Thoracic aorta (tissue), 2 donors: ENCODE data around the gene DUSP22. TPM values are rescaled to one million over a fixed set of nuclear protein-coding genes. Genes with fewer than 3 reads are reported as not detected.

Experiments
- ATAC-seq: fragments of 150-250 bp; one replicate; pipeline ENCODE4 v1.8.0; 2017; ENCODE audit warnings: low read depth; ENCODE audit not compliant: insufficient number of reproducible peaks, low FRiP score
- DNase-seq: peaks from one replicate; pipeline ENCODE4 v3.0.0-alpha.2; 2020; ENCODE audit warnings: low spot score
- H3K27ac ChIP-seq, 2 donors: fragments of 200-600 bp; sonication (generic); 1 replicate in 1 of 2; 2 replicates in 1 of 2; pipeline ENCODE4 v1.5.1; 2016; ENCODE audit warnings: mild to moderate bottlenecking in 2 of 2, moderate library complexity in 2 of 2
- H3K27me3 ChIP-seq: fragments of 200-600 bp; sonication (generic); replicated peaks from 2 replicates; pipeline ENCODE4 v1.6.0; 2016; ENCODE audit warnings: mild to moderate bottlenecking; ENCODE audit not compliant: insufficient read depth
- H3K36me3 ChIP-seq: fragments of 200-600 bp; sonication (generic); one replicate; pipeline ENCODE4 v1.5.1; 2016
- H3K4me1 ChIP-seq, 2 donors: fragments of 200-600 bp; sonication (generic); 1 replicate in 1 of 2; 2 replicates in 1 of 2; pipeline versions ENCODE4 v1.5.1 to v1.6.0; 2016; ENCODE audit warnings: low read depth in 2 of 2, mild to moderate bottlenecking in 1 of 2; ENCODE audit not compliant: control insufficient read depth in 1 of 2
- H3K4me3 ChIP-seq: fragments of 200-600 bp; sonication (generic); 2 replicates; pipeline ENCODE4 v1.5.1; 2016; ENCODE audit warnings: mild to moderate bottlenecking
- H3K9me3 ChIP-seq: fragments of 200-600 bp; sonication (generic); 2 replicates; pipeline ENCODE4 v1.5.1; 2016
- total RNA-seq, 2 donors: library from RNA; depleted of rRNA; stranded (reverse); fragments of >200 nt; gene quantifications; one replicate each; pipeline versions ENCODE4 v1.1.0 to v1.2.3, GENCODE V29; 2016
- TF ChIP-seq, protein P1 (sequence below): fragments of 200-600 bp; sonication (generic); IDR thresholded peaks from one replicate; pipeline ENCODE4 v1.5.1; 2019; ENCODE audit warnings: antibody characterized with exemption

Gene DUSP22
- total RNA-seq, 2 donors from 2014 or later, result 49.0 to 74.6 TPM

DNA sequence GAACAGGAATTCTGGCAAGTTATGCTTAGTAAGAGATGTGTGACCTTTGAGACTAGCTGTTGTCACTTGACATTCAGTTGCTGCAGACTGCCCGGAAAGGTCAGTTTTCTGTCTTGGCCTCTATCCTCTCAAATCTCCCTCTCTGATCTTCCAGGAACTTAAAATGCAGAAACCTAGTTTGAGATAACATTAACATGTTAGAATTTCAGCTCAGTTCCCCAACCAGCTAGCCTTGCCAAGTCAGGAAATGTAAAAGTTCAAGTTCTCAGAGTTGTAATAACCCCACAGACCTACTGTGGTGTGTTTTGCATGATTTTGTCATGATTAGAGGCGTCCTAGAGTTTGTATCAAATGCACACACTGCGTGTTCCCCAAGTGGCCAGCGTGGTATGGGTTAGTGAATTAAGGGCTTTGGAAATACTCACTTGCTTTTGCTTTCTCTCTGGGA is 46.6 kb downstream of the DUSP22 start:
- Histone ChIP-seq H3K4me1 (peaks cover 4 to 5% of the 10 kb centered on the region in 2 donors), H3K9me3 (no peaks in the 10 kb centered on the region), H3K36me3 (no peaks in the 10 kb centered on the region), H3K4me3 (no peak overlapping the region), H3K27ac (no peak overlapping the region), H3K27me3 (no peaks in the 10 kb centered on the region)
- no peak for ATAC-seq
- TF ChIP-seq, protein P1, sequence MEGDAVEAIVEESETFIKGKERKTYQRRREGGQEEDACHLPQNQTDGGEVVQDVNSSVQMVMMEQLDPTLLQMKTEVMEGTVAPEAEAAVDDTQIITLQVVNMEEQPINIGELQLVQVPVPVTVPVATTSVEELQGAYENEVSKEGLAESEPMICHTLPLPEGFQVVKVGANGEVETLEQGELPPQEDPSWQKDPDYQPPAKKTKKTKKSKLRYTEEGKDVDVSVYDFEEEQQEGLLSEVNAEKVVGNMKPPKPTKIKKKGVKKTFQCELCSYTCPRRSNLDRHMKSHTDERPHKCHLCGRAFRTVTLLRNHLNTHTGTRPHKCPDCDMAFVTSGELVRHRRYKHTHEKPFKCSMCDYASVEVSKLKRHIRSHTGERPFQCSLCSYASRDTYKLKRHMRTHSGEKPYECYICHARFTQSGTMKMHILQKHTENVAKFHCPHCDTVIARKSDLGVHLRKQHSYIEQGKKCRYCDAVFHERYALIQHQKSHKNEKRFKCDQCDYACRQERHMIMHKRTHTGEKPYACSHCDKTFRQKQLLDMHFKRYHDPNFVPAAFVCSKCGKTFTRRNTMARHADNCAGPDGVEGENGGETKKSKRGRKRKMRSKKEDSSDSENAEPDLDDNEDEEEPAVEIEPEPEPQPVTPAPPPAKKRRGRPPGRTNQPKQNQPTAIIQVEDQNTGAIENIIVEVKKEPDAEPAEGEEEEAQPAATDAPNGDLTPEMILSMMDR, result no peak
- no peak for DNase-seq

DNA sequence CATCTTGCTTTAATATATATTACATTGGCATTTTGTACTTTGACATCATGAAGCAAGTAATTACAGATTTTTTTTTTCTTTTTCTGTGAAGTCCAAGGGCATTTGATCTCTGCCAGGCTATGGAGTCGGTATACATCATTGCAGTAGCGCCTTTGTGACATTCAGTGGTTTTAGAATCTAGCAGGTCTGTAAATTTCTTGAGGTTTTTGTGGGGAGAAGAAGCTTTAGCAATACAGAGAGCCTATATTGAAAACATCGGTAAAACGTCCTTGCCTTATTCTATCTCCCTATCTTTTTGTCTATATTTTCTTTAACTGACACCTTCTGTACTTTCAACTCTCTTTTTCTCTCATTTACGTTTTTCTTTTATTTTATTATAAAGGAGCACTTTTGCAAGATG is 47.2 kb downstream of the DUSP22 start:
- no peaks in the 10 kb centered on the region for H3K27me3 ChIP-seq
- TF ChIP-seq, protein P1, result no peak
- H3K4me1 ChIP-seq, result peaks cover 4 to 5% of the 10 kb centered on the region in 2 donors
- ATAC-seq (no peak), DNase-seq (no peak)
- no peak overlapping the region for H3K4me3 ChIP-seq
- H3K36me3 ChIP-seq, result no peaks in the 10 kb centered on the region
- H3K27ac ChIP-seq, result no peak overlapping the region
- H3K9me3 ChIP-seq, result no peaks in the 10 kb centered on the region

- Histone ChIP-seq H3K27me3 (no peaks in the 10 kb centered on the region), H3K4me3 (no peak overlapping the region), H3K27ac (no peak overlapping the region), H3K4me1 (peaks cover 4 to 5% of the 10 kb centered on the region in 2 donors), H3K36me3 (no peaks in the 10 kb centered on the region), H3K9me3 (no peaks in the 10 kb centered on the region)
- DNase-seq, result no peak
- no peak for ATAC-seq
- TF ChIP-seq, protein P1, result no peak
Observed at GRCh38 chr6:340186-340955, 48.1 kb downstream of the DUSP22 start.

- TF ChIP-seq, protein P1, result no peak
- peaks cover 3% of the 10 kb centered on the region for H3K36me3 ChIP-seq
- DNase-seq, result no peak
- ATAC-seq, result no peak
- no peak overlapping the region for H3K4me3 ChIP-seq
- H3K9me3 ChIP-seq, result no peaks in the 10 kb centered on the region
- no peaks in the 10 kb centered on the region for H3K27me3 ChIP-seq
- H3K27ac ChIP-seq, result no peak overlapping the region
- peaks cover 4 to 5% of the 10 kb centered on the region in 2 donors for H3K4me1 ChIP-seq
Observed at GRCh38 chr6:340991-341827, 48.9 kb downstream of the DUSP22 start.
